GM18867 (cell line): ENCODE measurements around the gene NUDT15.
"Not testable (repeated sequence)": the region's sequence is repeated elsewhere in the genome, so short reads cannot be mapped to it uniquely, and the experiment has no call there.

ENCODE experiments used
- ATAC-seq: cut with Tn5 transposase; IDR thresholded peaks from one replicate; pipeline ENCODE4 v1.9.1; 2021; ENCODE audit warnings: mild to moderate bottlenecking, moderate library complexity; ENCODE audit not compliant: unreplicated experiment

NUDT15 gene

GRCh38 chr13:48037346-48038173 is at the start of gene NUDT15:
NUDT15 (plus strand) TSS chr13:48037726; CDS start chr13:48037747, 21 bp downstream.
- ATAC-seq, result peak; percentile 93

- no peak for ATAC-seq
These were observed 47.1 kb upstream of the NUDT15 start for GRCh38 chr13:47990427-47990826.

DNA sequence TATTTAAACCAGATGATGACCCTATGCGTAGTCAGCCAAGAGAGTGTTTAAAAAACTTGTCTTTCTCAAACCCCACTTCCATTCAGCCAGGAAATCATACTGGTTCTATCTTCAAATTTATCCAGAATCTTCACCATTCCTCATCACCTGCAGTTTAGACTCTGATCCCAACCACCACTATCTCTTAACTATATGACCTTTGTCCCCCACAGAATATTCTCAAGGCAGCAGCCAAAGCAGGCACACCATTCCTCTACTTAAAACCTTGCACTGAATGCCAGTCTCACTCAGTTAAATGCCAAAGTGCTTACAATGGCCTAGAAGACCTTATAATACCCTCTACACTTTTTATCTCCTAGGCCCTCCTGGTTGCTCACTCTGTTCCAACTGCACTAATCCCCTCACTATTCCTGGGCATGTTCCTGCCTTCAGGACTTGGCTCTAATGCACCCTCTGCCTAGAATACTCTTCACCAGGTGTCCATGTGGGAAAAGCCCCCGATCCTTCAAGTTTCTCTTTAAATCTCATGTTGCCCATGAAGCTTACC is 46.5 kb upstream of the NUDT15 start:
- no peak for ATAC-seq

DNA sequence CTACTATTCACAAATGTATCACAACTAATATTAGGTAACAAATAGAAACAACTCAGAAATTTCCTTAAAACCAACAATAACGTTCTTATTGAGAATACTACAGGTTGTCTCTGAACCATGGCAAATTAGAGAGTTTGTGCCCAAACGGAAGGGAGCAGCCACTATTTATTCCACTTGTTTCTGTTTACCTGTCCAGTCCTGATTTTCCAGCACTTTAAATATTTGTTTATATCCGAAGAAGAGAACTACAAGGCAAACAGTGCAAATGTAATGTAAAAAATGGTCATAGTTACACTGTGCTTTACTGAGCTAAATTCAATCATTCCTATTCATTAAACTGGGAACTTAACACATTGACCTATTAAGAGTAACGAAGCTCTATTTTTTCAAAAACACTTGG is 45.7 kb upstream of the NUDT15 start:
- no peak for ATAC-seq

DNA sequence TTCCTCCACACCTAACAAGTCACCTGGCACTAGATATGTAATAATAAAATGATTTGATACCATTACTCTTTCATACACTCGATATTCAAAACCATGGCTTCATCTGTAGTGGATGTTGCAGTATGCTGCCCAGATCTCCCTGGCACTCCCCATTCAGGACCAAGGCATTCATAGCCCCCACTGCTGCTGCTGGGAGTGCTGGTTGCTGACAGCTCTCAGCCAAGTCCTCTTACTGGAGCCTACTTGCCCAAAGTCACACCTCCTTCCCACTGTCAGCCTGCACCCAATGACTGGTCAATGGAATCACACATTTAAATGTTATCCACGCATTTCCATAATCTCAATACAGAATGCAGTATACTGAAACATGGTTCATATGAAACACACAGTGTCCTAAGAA is 40.1 kb upstream of the NUDT15 start:
- no peak for ATAC-seq

GRCh38 chr13:47999973-48000372 is 37.6 kb upstream of the NUDT15 start:
- ATAC-seq, result no peak

GRCh38 chr13:48000559-48001113 is 36.9 kb upstream of the NUDT15 start:
- ATAC-seq, result peak; percentile 40

DNA sequence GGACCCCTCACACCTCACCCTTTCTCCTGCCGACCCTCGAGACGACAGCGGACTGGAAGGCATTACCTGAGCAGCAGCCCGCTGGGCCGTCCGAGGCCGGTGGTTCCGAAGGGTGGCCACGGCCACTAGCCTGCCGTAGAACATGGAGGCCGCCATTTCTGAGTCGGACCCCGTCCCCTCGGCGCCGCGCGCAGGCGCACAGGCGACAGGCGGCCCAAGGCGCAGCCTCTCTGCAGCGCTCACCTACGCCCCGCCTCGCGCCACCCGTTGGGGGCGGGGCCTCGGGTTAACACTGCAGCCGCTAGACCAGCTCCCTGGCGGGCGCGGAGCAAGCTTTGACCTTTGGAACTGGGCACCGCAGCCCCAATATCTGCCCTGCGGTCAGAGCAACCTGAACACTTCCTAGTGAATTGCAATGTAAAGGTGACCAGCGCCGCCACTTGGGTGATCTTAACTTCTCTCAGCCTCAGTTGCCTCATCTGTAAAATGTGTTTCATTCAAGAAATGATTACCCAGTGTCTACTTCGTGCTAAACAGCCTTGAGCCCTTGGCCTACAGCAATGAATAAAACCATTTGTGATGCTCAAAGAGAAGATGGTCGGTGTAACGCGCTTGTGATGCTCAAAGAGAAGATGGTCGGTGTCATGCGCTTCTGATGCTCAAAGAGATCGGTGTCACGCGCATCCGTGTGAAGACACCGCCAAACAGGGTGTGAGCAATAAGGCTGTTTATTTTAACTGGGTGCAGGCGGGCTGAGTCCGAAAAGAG is 36.2 kb upstream of the NUDT15 start, which contains the start of gene SUCLA2:
Gene SUCLA2, minus strand, starts transcription at position 160 of the 768 bp plus-strand sequence. Its CDS starts 4 bp downstream, at position 156.
- peak; percentile 99 for ATAC-seq

DNA sequence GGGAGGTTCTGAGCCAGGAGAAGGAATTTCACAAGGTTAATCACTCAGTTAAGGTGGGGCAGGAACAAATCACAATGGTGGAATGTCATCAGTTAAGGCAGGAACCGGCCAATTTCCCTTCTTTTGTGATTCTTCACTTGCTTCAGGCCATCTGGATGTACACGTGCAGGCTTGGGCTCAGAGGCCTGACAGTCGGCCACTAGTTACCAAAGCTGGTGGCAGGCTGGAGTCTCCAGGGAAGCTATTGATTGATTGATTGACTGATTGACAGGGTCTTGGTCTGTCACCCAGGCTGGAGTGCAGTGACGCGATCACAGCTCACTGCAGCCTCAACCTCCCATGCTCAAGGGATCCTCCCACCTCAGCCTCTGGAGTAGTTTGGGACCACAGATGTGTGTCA is 35.5 kb upstream of the NUDT15 start:
- ATAC-seq, result not testable (repeated sequence)

- no peak for ATAC-seq
These were observed 33.3 kb upstream of the NUDT15 start for GRCh38 chr13:48004201-48004600.

DNA sequence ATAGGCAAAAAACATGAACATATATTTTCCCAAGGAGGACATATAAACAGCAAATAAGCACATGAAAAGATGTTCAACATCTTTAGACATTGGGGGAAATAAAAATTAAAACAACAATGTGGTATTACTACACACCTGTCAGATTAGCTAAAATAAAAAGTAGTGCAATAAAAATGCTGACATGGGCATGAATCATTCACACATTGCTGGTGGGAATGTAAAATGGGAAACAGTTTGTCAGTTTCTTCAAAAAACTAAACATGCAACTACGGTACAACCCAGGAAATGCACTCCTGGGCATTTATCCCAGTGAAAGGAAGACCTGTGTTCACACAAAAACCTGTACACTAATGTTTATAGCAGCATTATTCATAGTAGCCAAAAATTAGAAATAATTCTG is 31.1 kb upstream of the NUDT15 start:
- no peak for ATAC-seq

DNA sequence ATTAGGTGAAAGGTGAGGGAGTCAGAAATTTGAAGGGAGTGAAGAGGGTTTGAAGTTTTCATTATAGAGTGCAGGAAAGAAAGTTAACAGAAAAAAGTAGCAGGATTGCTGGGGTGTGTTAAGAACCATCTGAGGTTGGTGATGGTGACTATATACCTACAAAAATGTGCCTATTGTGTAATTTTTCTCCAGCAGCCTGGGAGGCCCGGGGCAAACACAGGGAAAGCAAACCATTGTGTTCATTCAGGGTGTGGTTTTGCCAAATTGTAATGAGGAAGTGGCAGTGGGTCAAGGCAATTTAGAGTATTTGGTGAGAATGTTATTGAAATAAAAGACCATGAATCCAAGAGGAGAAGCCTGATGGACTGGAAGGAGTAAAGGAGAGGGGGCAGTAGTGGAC is 28.2 kb upstream of the NUDT15 start:
- ATAC-seq, result no peak

- ATAC-seq, result no peak
These were observed 26.8 kb upstream of the NUDT15 start for GRCh38 chr13:48010698-48011097.

GRCh38 chr13:48012668-48013067 is 24.9 kb upstream of the NUDT15 start:
- ATAC-seq, result no peak

- no peak for ATAC-seq
These were observed 23.2 kb upstream of the NUDT15 start for GRCh38 chr13:48014359-48014758.

GRCh38 chr13:48018637-48019036 is 18.9 kb upstream of the NUDT15 start:
- ATAC-seq, result no peak

GRCh38 chr13:48019796-48020195 is 17.7 kb upstream of the NUDT15 start:
- ATAC-seq, result no peak

GRCh38 chr13:48028066-48028465 is 9.5 kb upstream of the NUDT15 start:
- ATAC-seq, result no peak

DNA sequence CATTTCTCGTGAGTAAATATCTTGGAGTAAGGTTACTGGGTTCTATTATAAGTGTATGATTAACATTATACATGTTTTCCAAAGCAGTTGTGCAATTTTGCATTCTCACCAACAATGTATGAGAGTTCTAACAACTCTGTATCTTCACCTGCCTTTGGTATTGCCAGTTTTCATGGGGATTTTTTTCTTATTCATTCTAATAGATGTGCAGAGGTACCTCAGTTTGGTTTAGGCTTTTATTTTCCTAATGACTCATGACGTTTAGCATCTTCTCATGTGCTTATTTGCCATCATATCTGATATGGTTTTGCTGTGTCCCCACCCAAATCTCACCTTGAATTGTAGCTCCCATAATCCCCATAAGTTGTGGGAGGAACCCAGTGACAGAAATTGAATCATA is 7.7 kb upstream of the NUDT15 start:
- ATAC-seq, result no peak

DNA sequence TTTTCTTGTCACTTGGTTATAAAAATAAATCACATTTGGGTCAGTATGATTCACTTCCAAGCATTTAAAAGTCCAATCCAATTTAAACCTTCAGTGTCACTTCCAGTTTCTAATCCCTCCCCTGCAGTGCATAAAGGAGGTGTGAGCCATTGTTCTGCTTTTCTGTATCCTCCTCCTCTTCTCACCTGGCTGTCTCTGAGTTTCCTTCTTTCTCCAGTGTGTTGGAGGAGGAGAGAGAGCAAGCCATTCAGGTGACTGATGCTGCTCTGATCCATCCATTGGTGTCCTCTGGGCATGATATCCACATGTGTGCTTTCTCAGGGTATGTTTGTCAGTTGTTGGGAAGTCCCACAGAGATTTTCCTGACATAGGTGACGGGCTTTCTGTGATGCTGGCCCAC is 1.2 kb downstream of the NUDT15 start:
- no peak for ATAC-seq

DNA sequence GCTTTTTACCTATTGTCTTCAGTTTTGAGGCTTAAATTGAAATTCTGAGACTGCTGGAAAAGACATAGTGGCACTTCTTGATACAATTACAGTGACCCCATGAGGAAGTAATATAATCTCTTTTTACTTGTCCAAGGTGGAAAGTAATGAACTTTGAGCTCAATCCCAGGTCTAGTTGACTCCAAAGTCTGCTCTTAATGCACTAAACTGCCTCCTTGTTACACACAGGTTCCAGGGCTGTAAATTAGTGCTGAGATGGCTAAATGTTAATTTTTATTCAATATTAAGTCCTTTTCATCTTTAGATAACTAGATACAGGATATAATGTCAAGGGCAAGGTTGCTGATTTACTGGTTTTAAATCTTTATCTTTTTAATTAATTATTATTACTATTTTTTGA is 2.5 kb downstream of the NUDT15 start:
- no peak for ATAC-seq
